Tongue (tissue), 2 donors: ENCODE measurements around the gene ABLIM2. TPM values are rescaled to one million over a fixed set of nuclear protein-coding genes. Genes with fewer than 3 reads are reported as not detected.

ENCODE experiments used
- DNase-seq: peaks from one replicate; pipeline ENCODE4 v3.0.0-alpha.2; 2015
- total RNA-seq: library from RNA; depleted of rRNA; stranded (reverse); fragments of >200 nt; gene quantifications from one replicate; pipeline ENCODE4 v1.2.3, GENCODE V29; 2014

Gene ABLIM2
- total RNA-seq, 1 donor from 2014 or later: 44.2 TPM

DNA sequence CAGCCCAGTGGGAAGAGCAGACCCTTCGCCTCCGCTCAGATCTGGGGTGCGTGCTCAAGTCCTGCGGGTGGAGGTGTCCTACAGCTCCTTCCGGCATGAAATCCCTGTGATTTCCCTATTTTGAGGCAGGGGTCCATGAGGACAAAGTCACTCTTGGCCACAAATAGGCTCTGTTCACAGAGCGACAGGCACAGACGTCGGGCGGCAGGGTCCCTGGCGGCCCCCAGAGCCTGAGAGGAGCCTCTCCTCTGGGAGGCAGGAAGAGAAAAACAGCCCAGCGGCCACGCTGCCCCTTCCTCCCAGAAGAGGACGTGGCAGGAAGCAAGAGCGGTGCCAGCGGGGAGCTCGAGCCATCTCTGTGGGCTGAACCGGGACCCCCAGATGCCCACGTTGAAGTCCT, 38.7 kb downstream of the ABLIM2 start:
- no peak for DNase-seq

DNA sequence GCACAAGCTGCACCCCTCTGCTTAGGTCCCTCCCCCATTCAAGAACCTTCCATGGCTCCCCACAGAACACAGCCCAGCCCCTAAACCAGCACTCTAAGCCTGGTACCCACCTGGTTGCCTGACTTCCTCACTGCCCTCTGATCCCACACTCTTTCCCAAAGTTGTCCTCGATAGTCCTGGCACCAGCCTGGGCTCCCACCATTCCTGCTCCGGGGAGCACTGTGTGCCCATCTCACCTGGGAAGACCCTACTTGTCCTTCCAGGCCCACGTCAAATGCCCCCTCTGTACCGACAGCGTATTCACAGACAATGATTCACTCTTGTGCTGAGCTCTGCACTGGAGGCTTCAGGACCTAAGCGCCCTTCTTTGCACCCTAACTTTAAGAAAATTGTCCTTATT, 40.1 kb downstream of the ABLIM2 start:
- DNase-seq: no peak

DNA sequence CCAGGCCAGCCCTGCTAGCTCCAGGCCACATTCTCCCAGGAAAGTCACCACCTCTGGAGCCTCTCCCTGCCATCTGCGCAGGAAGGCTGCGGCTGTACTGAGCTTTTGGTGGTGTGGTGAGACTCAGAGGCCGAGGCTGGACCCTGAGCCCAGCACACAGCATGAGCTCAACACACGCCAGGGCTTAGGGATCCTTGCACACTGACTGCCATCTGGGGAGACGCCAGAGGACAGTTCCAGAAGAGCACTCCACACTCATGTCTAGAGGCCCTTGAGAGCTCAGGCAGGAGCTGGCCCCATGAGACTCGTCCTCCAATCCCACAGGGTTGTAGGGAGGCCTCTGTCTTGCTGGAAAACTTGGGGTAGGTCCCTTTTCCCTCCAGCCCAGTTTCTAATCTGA, 40.6 kb downstream of the ABLIM2 start:
- no peak for DNase-seq

DNA sequence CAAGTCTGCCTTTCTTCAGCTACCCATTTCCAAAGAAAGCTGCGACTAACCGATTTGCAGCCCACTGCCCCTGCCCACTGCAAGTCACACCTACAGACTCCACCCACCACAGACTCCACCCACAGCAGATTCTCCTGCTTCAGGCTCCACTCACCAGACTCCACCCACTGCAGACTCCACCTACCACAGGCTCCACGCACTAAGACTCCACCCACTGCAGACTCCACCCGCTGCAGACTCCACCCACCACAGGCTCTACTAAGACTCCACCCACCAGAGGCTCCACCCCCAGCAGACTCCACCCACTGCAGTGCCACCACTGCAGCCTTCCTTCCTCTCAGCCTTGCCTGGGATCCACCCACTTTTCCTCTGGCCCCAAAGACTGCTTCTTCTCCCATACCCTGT, 41.3 kb downstream of the ABLIM2 start:
- DNase-seq: peak; percentile 16

DNA sequence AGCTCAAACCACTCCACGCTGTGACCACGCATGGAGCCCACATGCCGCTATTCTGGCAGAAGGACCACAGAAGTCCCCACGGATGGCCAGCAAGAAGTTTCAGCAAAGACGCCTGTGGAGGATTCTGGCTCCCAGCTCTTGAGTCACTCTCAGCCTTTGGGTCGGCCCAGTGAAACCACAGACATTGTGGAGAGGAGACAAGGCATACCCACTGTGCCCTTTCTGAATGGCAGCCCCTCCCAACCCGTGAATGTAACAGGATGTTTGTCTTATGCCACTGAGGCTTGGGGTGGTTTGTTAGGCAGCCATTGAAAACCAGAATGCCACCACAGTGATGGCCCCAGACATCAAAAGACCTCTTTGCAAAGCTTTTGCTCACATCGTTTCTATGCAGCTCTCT, 42.7 kb downstream of the ABLIM2 start:
- no peak for DNase-seq

DNA sequence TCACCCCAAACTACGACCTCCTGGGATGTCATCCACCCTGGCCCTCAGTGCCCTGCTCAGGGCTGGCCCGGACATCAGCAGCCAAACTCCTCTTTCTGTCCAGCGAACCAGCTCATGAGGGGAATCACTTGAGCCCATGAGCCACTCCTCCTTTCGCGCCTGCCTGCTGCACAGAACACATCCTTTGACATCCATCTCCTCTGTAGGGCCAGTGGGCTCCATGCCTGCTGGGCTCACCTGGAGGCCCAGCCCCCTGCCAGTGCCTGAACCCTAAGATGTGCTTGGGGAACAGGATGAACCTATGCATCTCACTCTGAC, 43.5 kb downstream of the ABLIM2 start:
- DNase-seq: no peak

DNA sequence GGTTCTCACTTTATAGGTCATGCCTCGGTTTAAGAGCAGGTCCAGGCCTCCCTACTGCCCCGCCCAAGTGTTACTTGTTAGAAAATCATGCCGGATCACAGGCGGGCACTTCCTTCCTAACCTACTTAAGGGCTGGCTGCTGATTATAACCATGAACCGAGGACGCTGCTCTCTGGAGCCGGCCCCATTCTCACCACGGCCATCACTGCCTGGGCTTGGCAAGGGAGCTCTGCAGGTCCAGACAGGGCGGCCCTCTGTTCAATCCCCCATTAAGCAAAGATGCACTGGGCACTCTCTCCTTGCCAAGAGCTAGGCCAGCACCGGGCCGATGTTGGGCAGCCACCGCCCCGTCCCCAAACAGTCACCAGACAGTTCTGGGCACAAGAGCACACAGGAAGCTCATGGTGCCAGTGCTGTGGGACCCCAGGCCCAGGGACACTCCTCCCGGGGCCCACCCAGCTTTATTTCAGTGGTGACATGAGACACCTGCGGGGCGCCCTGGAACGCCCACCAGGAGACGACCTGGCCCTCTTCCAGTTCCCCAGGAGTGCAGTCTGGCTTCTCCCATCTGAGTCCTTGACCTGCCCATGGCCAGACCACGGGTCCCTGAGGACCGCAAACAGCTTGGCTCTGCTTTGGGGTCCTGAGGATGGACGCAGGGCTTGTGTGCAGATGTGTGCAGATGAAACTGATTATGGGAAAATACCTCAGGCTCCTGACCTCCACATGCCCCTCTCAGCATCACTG, 44.0 kb downstream of the ABLIM2 start:
- DNase-seq: no peak

DNA sequence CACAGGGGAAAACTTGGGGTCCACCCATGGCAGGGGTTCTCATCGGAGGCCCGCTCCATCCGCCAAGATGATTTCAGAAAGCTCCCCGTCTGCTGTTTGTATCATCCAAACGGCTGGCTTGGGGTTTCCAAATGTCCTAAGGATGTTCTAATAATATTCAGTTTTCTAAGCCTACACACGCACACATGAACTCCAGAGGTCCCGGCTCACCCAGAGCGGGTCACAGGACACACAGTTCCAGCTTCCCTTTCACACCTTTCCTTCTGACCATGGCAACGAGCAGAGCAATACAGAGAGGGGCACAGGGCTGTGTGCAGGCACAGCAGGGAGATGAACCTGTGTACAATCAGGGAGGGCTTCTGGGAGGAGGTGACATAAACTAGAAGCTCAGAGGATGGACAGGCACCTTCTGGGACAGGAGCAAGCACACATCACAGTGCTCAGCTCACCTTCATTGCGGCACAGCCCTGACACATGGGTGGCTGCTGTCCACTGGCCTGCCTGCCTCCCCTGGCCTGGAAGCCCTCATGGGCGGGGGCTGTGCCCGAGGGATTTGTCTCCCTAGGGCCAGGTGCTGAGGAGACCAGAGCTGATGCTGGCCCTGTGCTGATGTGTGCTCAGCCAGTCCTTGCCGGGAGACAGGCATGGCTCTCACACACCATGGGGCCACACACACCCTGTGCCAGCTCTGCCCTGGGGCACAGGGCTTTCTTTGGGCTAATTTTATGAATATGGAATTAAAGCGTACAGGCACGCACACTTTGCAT, 44.8 kb downstream of the ABLIM2 start:
- no peak for DNase-seq

DNA sequence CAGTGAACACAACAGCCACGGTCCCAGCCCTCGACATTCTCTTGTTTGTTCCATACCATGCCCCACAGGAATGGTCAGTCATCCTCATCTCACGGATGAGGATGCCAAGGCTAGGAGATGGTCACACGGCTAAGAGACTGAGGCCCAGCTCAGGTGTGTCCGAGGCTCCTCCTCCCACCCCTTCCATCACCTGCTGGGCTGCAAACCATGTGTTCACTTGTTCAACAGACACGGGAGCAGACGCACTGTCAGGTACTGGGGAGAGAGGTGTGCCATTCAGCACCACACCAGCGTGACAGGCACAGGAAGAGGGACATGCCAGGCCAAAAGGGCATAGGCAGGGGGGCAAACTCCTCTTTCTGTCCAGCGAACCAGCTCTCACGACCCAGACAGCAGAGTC, 45.9 kb downstream of the ABLIM2 start:
- DNase-seq: no peak

DNA sequence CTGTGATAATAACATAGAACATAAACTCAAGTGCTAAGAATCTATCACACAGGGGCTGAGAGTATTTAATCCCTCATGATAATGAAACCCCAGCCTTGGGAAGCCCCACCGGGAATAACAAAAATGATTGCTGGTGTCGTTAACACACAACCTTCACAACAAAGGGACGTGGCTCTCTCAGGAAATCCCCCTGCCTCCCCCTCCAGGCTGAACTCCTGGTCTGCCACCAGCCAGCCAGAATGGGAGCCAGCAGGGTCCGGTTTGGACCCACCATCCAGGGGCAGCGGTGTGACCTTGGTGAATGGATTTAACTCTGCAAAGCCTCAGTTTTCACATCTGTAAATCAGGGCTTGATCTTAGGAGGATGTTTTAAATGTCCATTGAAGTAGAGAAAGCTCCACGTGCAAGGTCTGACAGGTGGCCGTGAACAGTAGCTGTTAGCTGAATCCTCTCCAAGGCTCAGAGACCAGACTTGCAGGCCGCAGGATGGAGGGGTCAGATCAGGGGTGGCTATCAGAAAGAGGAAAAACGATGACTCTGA, 46.5 kb downstream of the ABLIM2 start:
- no peak for DNase-seq

DNA sequence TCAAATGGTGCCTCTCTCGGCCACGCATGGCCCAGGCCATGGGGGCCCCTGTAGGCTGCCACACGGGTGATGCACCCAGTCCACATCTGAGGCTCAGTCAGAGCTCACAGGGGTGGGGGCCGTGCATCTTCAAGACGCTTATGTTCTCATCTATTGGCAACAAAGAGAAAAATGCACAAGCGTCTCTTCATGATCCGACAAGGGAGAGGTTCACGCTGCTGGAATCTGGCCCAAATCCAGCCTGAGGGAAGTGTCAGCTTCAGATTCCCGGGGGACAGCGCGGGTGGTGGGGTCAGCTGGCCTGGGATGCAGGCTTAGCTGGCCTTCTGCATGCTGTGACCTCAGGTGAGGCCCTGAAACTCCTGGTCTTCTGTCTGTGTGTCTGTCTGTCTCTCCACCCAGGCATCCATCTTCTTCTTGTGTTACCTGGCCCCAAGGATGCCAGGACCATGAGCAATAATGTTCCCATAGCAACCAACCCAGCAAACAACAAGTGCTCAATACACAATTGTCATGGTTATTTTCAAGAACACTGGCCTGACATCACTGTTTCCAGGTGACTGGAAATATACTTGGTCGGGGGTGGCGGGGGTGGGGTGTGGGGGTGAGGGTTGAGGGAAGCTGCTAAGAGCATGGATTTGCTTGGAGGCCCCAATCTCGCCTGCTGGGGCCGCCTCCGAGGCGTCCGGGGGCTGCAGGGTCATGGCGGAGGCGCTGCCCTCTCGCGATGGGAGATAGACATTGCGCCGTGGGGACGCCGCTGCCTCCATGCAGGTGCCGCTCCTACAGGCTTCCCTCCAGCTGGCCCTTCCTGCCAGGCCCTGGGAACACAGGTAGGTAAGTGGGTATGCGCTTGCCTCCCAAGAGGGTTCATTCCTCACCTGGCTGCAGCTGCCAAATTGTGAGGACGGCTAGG, 48.3 kb downstream of the ABLIM2 start:
- peak; percentile 37 for DNase-seq

DNA sequence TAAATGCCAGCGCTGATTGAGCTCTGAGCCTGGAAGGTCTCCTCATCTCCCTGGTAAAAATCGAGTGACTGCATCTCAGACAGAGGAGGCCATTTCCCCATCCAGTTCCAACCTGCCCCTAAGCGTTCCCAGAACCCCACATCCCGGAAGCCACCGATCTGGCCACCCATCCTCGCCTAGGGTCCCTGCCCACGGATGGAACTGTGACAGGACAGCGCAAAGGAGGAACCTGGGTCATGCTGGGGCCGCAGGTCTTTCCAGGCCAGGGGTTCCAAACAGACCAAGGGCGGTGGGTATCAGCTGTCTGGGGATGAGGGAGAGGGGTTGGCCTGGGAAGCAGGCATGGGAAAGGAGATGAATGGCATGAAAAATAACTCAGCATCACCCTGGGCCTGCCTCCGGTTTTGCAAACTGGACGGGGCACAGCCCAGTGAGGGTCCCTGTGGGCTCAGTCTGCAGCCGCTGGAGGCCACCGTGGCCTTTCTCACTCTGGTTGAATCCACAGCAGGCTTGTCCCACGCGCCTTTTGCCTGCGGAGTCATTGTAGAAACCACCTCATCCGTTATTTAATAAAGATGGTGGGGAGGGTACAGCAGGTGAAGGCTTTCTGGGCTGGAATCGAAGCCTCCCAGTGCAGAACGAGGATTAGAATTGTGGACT, 49.1 kb downstream of the ABLIM2 start:
- DNase-seq: no peak

DNA sequence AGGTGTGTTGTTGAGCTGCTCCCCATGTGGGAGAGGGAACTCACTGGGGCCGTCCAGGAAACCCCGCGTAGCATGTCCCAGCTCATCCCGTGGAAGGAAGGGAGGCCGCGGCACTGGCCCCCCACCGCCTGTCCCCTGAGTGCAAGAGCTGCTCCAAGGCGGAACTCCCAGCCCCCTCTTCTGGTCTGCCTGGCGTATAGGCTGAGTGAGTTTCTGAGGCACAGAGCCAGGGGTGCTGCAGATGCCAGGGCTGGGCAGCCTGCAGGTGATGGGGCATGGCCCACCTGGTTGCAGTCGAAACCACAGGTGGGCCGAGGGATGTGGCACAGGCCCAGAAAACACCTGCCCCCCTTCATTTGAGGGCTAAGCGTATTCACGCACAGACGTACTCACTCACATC, 49.6 kb downstream of the ABLIM2 start:
- DNase-seq: no peak

DNA sequence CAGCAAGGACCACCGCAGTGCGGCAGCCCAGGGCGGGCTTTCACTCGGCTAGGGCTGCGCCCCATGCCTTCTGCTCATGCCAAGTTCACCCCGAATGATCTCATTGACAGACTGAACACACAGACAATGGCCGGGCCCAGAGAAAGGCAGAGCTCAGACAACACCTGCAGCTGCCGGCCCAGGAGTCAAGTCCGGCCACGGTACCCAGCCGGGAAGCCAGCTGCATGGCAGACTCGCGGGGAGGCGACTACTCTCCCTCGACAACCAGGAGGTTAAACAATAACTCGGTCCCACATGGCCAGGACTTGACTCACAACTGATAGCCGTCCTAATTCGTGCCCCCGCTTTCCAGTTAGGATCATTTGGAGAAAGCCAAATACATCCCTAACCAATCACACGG, 50.4 kb downstream of the ABLIM2 start:
- no peak for DNase-seq

DNA sequence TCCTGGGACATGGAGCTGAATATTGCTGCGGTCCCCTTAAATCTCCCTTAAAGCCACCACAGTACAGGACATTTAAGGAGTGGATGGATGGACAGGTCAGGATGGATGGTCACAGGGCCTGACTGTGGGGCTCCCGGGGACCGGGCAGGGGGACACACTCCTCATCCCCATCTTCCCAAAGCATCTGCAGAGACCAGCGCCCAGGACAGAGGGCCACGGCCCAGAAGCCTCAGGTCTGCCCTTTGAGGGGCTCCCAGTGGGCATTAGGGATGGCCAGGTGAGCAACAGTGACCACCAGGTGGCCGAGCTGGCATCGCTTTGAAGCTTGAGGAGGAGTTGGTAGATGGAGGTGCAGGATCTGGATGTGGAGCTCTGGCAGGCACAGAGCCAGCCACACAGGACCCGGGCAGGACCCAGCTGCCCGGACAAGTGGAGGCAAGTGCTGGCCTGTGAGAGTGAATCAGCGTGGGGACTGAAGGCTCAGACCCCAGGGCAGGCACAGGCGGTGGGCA, 51.4 kb downstream of the ABLIM2 start:
- DNase-seq: no peak

DNA sequence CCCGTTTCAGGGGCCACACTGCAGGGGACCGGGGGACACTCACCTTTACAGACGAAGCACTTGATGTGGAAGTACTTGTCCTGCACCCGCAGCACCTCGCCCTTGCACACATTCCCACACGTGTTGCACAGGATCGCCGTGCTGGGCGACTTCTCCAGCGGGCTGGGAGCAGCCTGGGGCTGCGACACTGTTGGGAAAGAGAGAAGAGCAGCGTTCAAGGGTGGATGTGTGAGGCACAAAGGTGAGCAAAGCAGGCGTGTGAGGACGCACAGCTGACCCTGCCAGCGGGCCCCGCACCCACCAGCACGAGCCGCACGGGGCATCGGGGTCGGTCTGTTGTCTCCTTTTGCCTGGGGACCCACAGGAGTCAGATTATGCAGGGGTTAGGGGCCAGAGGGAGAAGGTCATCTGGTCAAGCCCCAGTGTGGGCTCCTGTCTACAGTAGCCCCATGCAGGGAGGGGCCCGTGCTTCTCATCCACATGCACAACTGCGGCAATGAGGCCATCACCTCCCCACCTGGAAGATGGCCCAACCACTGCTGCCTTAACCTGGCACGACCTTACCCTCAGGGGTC, 52.1 kb downstream of the ABLIM2 start:
- DNase-seq: no peak

DNA sequence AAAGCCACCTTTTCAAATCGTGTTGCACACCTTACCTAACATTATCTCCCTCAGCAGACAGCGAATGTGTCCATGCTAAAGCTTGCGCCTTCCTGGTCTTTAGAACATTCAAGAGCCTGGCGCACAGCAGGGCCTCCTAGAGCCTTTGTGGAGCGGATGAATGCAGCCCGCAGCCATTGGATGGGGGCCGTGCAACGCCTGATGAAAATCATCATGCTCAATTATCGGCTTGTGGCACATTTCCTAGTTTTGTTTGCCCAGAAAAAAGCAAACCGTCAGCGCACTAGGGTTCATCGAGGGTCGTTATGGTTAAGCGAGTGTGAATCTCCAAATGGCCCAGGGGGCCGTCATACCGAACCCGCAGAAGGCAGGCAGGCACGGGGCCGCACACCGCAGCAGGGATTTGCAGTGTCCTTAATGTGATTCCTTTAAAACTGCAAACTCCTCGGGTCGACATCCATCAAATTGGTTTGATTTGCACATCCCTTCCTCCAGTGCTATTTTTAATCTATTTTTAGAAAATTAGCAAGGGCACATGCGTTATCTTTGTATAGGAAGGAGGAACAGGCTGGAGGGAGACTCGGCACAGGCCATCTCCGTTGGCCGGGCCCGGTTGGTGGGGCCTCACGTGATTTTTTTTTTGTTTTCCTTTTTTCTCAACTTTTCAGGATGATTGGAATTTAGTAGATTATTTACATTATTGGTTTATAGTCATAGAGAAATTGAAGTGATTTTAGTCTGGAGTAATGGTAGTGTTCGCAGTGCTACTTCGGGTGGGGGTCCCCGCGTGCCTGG, 53.1 kb downstream of the ABLIM2 start:
- no peak for DNase-seq

DNA sequence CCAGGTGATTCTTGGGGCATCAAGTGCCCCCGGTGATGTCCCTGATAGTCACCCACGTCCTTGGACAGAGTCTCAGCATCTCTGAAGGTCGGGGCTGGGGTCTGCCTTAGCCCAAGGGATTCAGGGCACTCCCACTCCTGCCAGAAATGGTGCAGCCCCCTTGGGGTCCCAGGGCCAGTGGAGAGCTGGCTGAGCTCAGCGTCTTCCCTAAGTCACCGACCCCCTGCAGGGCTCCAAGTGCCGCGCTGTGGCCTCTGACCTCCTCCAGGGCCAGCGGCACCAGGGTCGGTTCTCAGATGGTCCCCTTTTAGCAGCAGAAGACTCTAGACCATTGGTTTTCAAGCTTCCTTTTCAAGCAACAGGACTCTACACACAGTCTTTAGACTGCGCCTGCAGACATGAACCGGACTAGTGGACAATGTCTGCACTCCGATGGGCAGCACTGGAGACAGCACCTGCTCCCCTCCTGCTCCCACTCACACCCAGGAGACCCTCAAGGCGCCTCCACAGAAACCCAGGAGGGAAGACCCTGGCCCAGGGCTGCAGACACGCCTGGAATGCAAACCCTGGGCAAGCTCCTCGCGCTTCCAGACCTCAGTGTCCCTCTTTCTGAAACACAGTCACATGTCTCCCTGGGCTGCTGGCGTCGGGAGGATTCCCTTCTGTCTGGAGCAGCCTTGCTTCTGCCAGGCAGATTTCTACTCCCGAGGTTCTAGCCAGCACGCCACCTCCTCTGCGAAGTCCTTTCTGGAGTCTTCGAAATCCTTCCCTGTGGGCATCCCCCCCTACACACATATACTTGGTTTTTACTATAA, 53.9 kb downstream of the ABLIM2 start:
- no peak for DNase-seq
